Activated CD4-positive, alpha-beta T cell treated with anti-CD3 and anti-CD28 coated beads for 48 hours (primary cell): ENCODE data around the gene SPINK13.
"Not testable (repeated sequence)": the region's sequence is repeated elsewhere in the genome, so short reads cannot be mapped to it uniquely, and the experiment has no call there.

Source experiments
- DNase-seq: peaks from one replicate; pipeline ENCODE4 v3.0.0-alpha.2; 2020

Gene SPINK13, protein sequence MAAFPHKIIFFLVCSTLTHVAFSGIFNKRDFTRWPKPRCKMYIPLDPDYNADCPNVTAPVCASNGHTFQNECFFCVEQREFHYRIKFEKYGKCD

GRCh38 chr5:148268566-148268965 lies at the start of gene SPINK13:
Gene SPINK13 (plus strand): TSS chr5:148268794. CDS start chr5:148270073, 1,279 bp downstream.
- no peak for DNase-seq

GRCh38 chr5:148221508-148221907 lies 47.1 kb upstream of the SPINK13 start:
- DNase-seq, result no peak

- DNase-seq, result no peak
Observed at GRCh38 chr5:148224117-148224742, 44.4 kb upstream of the SPINK13 start.

DNA sequence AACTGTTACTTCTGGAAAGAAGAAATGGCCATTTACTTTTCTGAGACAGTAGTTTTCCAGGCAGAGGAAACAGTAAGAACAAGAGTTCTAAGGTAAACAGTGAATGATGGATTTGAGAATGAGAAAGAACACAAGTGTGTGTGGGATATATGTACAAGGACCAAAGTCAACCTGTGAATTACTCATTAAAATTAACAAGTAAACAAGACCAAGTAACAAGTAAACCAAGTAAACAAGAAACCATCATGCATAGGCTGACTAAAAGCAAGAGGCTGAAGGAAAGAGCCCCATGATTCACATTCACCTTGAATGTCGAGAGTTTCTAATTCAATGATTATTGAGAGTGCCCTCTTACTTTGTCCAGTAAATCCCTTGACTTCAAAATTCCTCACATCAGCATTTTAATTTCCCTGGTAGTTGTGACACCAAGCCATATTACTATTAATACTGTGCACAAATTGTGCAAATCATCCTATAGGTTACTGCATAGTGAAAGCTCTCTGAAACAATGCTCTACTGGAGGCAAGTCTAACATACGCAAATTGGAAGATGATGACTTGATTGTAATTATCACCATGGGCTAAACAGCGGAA lies 40.1 kb upstream of the SPINK13 start:
- DNase-seq, result no peak

GRCh38 chr5:148229840-148230239 lies 38.8 kb upstream of the SPINK13 start:
- DNase-seq, result no peak

DNA sequence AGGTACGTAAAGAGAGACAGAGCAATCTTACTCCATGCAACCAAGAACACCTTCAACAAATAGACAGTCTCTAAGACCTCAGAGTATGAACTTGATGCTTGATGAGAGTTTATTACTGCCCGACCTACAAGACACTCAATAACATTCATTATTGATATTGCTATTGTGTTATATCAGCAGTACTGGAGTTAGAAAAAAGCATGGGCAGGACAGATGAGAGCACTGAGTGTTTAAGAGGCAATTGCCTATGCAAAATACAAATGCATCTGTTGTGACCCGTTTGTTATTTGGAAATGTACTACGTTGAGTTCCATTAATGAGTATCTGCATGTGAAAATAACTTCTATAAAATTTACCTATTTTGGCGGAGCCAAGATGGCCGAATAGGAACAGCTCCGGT lies 38.4 kb upstream of the SPINK13 start:
- no peak for DNase-seq

- no peak for DNase-seq
Observed at GRCh38 chr5:148237785-148238417, 30.7 kb upstream of the SPINK13 start.

DNA sequence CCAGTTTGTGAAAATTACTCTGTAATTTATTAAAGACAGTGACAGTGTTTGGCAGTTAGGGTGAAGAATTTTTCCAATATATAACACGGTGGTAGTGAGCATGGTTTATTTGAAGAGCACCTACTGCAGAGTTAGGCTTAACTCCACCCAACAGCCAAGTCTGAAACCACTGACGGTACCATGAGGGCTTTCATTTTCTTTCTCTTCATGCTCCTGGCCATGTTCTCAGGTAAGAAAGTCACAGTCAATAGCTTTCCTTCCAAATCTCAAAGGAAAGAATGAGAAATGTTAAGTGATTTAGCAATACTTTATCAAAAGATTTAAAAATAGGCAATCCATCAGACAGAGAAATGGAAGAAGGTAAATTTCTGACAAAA lies 30.2 kb upstream of the SPINK13 start, which contains the start of gene MARCOL:
Gene MARCOL (plus strand): TSS at position 108 of the 377 bp plus-strand sequence. CDS start 73 bp downstream, at position 181.
- no peak for DNase-seq

- no peak for DNase-seq
Observed at GRCh38 chr5:148248894-148249293, 19.7 kb upstream of the SPINK13 start.

DNA sequence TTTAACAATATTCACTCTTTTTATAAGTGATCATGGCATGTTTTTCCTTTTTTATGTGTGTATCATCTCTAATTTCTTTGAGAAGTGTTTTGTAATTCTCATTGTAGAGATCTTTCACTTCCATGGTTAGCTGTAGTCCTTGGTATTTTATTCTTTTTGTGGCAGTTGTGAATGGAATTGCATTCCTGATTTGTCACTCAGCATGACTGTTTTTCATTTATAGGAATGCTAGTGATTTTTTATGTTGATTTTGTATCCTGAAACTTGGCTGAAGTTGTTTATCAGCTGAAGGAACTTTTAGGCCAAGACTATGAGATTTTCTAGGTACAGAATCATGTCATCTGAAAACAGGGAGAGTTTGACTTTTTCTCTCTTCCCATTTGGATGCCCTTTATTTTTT lies 13.1 kb upstream of the SPINK13 start:
- no peak for DNase-seq

GRCh38 chr5:148259288-148259687 lies 9.3 kb upstream of the SPINK13 start:
- no peak for DNase-seq

DNA sequence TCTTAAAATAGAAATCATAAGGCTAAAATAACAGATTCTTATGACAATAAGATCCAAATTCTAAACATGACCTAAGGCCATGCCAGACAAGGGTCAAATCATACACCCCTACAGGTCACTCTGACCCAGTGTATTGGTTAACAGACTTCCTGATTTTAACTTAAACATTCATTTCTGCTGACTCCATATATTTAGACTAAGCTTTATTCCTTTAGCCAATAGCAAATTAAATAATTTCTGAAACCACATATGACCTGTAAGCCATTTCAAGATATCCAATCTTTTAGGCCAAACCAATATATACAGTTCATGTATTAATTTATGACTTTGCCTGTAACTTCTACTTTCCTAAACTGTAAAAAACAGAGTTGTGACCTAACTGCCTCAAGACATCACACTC lies 7.4 kb upstream of the SPINK13 start:
- DNase-seq, result no peak

GRCh38 chr5:148267962-148268361 lies 632 bp upstream of the SPINK13 start:
- DNase-seq, result no peak

DNA sequence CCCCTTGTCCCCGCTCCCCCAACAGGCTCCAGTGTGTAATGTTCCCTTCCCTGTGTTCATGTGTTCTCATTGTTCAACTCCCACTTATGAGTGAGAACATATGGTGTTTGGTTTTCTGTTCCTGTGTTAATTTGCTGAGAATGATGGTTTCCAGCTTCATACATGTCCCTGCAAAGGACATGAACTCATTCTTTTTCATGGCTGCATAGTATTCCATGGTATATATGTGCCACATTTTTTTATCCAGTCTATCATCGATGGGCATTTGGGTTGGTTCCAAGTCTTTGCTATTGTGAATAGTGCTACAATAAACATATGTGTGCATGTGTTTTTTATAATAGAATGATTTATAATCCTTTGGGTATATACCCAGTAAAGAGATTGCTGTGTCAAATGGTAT lies 6.5 kb downstream of the SPINK13 start:
- not testable (repeated sequence) for DNase-seq

- not testable (repeated sequence) for DNase-seq
Observed at GRCh38 chr5:148280893-148281292, 12.3 kb downstream of the SPINK13 start.

GRCh38 chr5:148281336-148281735 lies 12.7 kb downstream of the SPINK13 start:
- not testable (repeated sequence) for DNase-seq

GRCh38 chr5:148290271-148291195 lies 21.9 kb downstream of the SPINK13 start:
- DNase-seq, result no peak

DNA sequence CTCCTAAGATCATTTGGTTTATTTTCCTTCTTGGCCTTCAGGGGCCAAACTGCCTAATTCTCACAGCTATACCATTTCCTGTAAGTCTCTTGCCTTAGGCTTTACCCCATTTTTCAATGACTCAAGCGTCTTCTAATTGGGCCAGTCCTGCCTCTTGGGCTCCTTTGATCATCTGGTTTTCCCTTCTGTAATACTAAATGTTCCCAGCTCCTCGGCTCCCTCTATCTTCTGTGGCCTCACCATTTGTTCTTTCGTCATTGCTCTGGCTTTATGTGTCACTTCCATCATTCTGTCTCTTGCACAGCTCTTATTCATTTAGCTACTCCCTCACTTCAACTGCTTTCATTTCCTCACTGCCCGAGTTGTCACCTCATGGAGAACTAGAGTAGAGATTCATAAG lies 29.1 kb downstream of the SPINK13 start:
- no peak for DNase-seq

GRCh38 chr5:148306446-148306845 lies 37.9 kb downstream of the SPINK13 start:
- DNase-seq, result no peak

- DNase-seq, result no peak
Observed at GRCh38 chr5:148309019-148309418, 40.4 kb downstream of the SPINK13 start.

- DNase-seq, result no peak
Observed at GRCh38 chr5:148309746-148310145, 41.2 kb downstream of the SPINK13 start.

DNA sequence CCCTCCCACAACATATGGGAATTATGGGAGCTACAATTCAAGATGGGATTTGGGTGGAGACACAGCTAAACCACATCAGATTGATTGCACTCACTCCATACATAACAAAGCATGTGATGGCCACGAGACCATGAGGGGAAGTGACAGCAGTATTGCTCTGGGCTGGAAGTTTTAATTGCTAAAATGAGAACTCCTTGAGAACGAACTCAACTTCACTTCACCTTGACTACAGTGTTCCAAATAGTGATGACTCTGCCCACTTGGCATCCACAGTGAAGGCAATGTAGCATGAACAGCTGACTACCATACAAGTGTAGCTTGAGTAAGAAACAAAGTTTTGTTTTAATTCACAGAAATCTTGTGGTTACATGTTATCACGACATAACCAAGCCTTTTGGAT lies 42.9 kb downstream of the SPINK13 start:
- no peak for DNase-seq

- DNase-seq, result no peak
Observed at GRCh38 chr5:148312153-148312552, 43.6 kb downstream of the SPINK13 start, which contains the start of gene SPINK7. Gene SPINK7 (plus strand): TSS chr5:148312423. CDS start chr5:148312484, 61 bp downstream.
